Measurements from ENCODE around the gene LIPC. TPM values are rescaled to one million over a fixed set of nuclear protein-coding genes. Genes with fewer than 3 reads are reported as not detected.

LIPC gene
- total RNA-seq, 1 donor from 2014 or later, result 1.0 TPM

DNA sequence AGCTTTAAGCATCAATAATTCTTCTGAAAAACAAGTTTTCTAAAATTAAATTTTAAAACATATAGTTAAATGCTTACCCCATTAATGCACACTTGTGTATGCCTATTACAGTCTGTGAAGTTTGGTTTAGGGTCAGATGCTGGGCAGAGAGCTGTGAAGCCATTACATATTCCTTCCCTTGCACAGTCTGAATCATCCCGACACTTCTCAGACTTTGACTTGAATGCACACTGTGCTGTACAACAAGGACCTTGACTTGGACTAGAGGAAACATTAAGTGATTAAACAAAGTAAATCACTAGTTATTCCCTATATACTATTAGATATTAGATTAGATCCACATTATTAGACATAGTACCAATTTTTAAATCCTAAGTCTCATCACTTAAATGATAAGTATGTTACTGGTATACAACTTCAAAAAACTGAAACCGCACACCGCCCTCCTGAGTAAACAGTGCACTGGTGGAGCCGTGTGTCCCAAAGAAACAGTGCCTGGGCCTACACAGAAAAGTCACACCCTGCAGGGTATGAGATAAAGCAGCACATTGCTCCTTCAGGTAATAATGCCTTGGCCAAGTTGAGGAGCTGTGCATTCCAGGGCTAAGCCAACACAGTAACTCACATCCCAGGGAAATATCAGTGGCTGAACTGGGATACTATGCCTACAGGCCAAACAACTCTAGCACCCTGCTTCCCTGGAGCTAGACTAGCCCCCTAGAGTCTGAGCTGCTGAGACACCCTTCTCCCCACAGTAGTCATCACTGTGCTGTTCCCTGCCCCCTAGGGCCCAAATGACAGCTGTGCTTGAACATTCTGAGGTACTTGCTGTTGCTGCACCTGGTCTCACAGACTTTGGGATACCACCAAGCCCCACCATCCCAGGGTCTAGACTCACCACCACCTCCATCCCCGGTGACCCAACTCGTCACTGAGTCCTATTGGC lies 180.2 kb downstream of the LIPC start:
- intact Hi-C loops (cut with DNase I), result no loop called here
- DNase-seq (no peak), ATAC-seq (peak; percentile 34 to 61)
- no peak overlapping the region for H3K27ac ChIP-seq
- peaks cover 11% of the 10 kb centered on the region for H3K9me3 ChIP-seq
- H3K36me3 ChIP-seq, result peaks cover 18% of the 10 kb centered on the region
- H3K4me3 ChIP-seq, result no peak overlapping the region
- TF ChIP-seq, protein P1, sequence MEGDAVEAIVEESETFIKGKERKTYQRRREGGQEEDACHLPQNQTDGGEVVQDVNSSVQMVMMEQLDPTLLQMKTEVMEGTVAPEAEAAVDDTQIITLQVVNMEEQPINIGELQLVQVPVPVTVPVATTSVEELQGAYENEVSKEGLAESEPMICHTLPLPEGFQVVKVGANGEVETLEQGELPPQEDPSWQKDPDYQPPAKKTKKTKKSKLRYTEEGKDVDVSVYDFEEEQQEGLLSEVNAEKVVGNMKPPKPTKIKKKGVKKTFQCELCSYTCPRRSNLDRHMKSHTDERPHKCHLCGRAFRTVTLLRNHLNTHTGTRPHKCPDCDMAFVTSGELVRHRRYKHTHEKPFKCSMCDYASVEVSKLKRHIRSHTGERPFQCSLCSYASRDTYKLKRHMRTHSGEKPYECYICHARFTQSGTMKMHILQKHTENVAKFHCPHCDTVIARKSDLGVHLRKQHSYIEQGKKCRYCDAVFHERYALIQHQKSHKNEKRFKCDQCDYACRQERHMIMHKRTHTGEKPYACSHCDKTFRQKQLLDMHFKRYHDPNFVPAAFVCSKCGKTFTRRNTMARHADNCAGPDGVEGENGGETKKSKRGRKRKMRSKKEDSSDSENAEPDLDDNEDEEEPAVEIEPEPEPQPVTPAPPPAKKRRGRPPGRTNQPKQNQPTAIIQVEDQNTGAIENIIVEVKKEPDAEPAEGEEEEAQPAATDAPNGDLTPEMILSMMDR (IDR thresholded peaks at IDR 0.05), result no peak
- no peaks in the 10 kb centered on the region for H3K4me1 ChIP-seq
- H3K27me3 ChIP-seq (ENCODE audit: low read depth), result no peaks in the 10 kb centered on the region

DNA sequence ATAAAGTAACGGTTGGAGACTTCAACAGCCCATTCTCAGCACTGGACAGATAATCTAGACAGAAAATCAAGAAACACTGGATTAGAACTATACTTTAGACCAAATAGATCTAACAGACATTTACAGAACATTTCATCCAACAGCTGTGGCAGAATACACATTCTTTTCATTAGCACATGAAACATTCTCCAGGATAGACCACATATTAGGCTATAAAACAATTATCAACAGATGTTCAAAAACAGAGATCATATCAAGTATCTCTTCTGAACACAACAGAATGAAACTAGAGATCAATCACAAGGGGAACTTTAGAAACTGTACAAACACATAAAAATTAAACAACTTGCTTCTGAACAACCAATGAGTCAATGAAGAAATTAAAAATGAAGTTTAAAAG lies 184.4 kb downstream of the LIPC start:
- TF ChIP-seq, protein P1 (IDR thresholded peaks at IDR 0.05), result no peak
- Histone ChIP-seq H3K27me3 (ENCODE audit: low read depth) (no peaks in the 10 kb centered on the region), H3K4me3 (no peak overlapping the region), H3K4me1 (no peaks in the 10 kb centered on the region), H3K36me3 (peaks cover 8% of the 10 kb centered on the region), H3K27ac (no peak overlapping the region), H3K9me3 (peaks cover 15% of the 10 kb centered on the region)
- DNase-seq (no peak), ATAC-seq (no peak)
- intact Hi-C loops (cut with DNase I), result no loop called here
